Measurements from ENCODE around the gene URB1. TPM values are rescaled to one million over a fixed set of nuclear protein-coding genes. Genes with fewer than 3 reads are reported as not detected.

Gene URB1
- total and polyA plus RNA-seq, 2 experiments from 2014 or later, result 3.4 to 10.1 TPM

DNA sequence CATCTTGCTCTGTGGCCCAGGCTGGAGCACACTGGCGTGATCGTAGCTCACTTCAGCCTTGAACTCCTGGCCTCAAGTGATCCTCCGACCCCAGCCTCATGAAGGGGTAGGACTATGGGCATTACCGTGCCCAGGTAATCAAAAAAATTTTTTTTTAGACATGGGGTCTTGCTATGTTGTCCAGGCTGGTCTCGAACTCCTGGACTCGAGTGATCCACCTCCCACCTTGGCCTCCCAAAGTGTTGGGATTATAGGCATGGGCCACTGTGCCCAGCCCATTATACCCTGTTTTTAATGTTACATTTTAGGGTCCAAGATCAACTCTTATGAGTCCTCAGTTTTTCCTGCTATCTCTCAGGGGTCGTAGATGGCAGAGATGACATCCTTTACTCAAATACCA, 87.8 kb downstream of the URB1 start:
- Histone ChIP-seq H3K4me1 (ENCODE audit: insufficient read depth) (no peaks in the 10 kb centered on the region), H3K79me2 (no peaks in the 10 kb centered on the region)

DNA sequence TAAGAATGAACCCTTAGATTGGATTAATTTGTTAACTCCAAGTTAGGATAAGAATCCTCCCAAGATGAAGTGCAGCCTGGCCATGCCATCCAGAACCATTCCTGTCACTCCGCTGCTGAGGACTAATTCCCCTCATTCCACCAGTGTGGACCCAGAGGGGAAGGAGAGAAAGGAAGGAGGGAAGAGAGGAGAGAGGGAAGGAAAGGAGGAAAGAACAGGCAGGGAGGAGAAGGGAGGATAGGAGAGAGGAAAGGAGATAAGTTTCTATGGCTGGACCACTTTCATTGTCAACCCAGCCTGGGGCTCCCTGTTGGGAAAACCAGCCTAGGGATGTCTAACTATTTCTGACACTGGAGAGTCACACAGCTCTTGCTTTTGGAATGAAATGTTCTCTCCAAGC, 89.4 kb downstream of the URB1 start:
- no peaks in the 10 kb centered on the region for H3K79me2 ChIP-seq
- H3K27me3 ChIP-seq, result no peaks in the 10 kb centered on the region
- no peaks in the 10 kb centered on the region for H3K9me2 ChIP-seq (replicated peaks; ENCODE audit: insufficient read depth)
- H3K4me2 ChIP-seq, result no peak overlapping the region
- no peak for TF ChIP-seq EZH2phosphoT487 (IDR thresholded peaks at IDR 0.05; ENCODE audit: low read depth, severe bottlenecking, unreplicated experiment)
- TF ChIP-seq, protein P1, sequence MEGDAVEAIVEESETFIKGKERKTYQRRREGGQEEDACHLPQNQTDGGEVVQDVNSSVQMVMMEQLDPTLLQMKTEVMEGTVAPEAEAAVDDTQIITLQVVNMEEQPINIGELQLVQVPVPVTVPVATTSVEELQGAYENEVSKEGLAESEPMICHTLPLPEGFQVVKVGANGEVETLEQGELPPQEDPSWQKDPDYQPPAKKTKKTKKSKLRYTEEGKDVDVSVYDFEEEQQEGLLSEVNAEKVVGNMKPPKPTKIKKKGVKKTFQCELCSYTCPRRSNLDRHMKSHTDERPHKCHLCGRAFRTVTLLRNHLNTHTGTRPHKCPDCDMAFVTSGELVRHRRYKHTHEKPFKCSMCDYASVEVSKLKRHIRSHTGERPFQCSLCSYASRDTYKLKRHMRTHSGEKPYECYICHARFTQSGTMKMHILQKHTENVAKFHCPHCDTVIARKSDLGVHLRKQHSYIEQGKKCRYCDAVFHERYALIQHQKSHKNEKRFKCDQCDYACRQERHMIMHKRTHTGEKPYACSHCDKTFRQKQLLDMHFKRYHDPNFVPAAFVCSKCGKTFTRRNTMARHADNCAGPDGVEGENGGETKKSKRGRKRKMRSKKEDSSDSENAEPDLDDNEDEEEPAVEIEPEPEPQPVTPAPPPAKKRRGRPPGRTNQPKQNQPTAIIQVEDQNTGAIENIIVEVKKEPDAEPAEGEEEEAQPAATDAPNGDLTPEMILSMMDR (IDR thresholded peaks at IDR 0.05; ENCODE audit: poor library complexity), result no peak
- TF ChIP-seq EZH2 (IDR thresholded peaks at IDR 0.05; ENCODE audit: borderline replicate concordance), result no peak
- H3K9me3 ChIP-seq (ENCODE audit: low read depth), result no peaks in the 10 kb centered on the region
- no peaks in the 10 kb centered on the region for H3K36me3 ChIP-seq (replicated peaks; ENCODE audit: insufficient read depth, low read depth)
- no peak overlapping the region for H3K27ac ChIP-seq
- no peak overlapping the region for H3K4me3 ChIP-seq
- no peaks in the 10 kb centered on the region for H3K4me1 ChIP-seq (ENCODE audit: insufficient read depth)
- WGBS (ENCODE audit: low lambda C conversion rate, missing lambda C conversion rate), result 80% methylated on average over 1 of the region's 1 CpG
- no peak overlapping the region for H2AFZ ChIP-seq
- H4K20me1 ChIP-seq (ENCODE audit: insufficient read depth, poor library complexity, severe bottlenecking), result no peaks in the 10 kb centered on the region
- no peak for DNase-seq (ENCODE audit: low spot score)

More for the DNA sequence above, 87.8 kb downstream of the URB1 start:
- Histone ChIP-seq H3K9me2 (replicated peaks; ENCODE audit: insufficient read depth) (no peaks in the 10 kb centered on the region), H3K9me3 (ENCODE audit: low read depth) (no peaks in the 10 kb centered on the region), H3K4me2 (no peak overlapping the region), H3K27ac (no peak overlapping the region), H3K36me3 (replicated peaks; ENCODE audit: insufficient read depth, low read depth) (no peaks in the 10 kb centered on the region), H2AFZ (no peak overlapping the region), H3K4me3 (no peak overlapping the region), H3K27me3 (no peaks in the 10 kb centered on the region), H4K20me1 (ENCODE audit: insufficient read depth, poor library complexity, severe bottlenecking) (no peaks in the 10 kb centered on the region)
- TF ChIP-seq, protein P1 (IDR thresholded peaks at IDR 0.05; ENCODE audit: poor library complexity), result no peak
- TF ChIP-seq EZH2 (IDR thresholded peaks at IDR 0.05; ENCODE audit: borderline replicate concordance) (no peak), EZH2phosphoT487 (IDR thresholded peaks at IDR 0.05; ENCODE audit: low read depth, severe bottlenecking, unreplicated experiment) (no peak)
- DNase-seq (ENCODE audit: low spot score), result no peak
- WGBS (ENCODE audit: low lambda C conversion rate, missing lambda C conversion rate), result 98% methylated on average over 7 of the region's 7 CpGs

DNA sequence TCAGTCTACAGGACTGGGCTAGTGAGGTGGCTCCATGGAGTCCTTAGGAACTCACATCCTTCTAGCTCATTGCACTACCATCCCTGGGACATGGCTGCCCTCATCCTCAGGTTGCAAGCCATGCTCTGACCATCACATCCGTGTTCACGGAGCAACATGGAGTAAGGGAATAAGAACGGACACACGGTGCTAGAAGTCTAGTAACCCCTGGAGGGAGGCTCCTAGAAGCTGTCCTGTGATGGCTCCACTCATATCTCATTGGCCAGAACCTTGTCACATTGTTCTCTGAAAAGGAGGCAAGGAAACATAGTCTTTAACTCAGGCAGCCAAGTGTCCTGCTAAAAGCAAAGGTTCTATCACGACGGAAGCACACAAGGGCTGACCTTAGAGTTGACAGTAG, 90.3 kb downstream of the URB1 start:
- H3K9me3 ChIP-seq (ENCODE audit: low read depth), result no peaks in the 10 kb centered on the region
- no peaks in the 10 kb centered on the region for H3K36me3 ChIP-seq (replicated peaks; ENCODE audit: insufficient read depth, low read depth)
- H3K27me3 ChIP-seq, result no peaks in the 10 kb centered on the region
- H3K79me2 ChIP-seq, result no peaks in the 10 kb centered on the region
- WGBS (ENCODE audit: low lambda C conversion rate, missing lambda C conversion rate), result 95% methylated on average over 6 of the region's 6 CpGs
- no peaks in the 10 kb centered on the region for H3K4me1 ChIP-seq (ENCODE audit: insufficient read depth)
- DNase-seq (ENCODE audit: low spot score), result no peak
- H3K4me3 ChIP-seq, result no peak overlapping the region
- no peak overlapping the region for H3K4me2 ChIP-seq
- no peak overlapping the region for H3K27ac ChIP-seq
- H4K20me1 ChIP-seq (ENCODE audit: insufficient read depth, poor library complexity, severe bottlenecking), result no peaks in the 10 kb centered on the region
- TF ChIP-seq, protein P1 (IDR thresholded peaks at IDR 0.05; ENCODE audit: poor library complexity), result no peak
- no peak for TF ChIP-seq EZH2phosphoT487 (IDR thresholded peaks at IDR 0.05; ENCODE audit: low read depth, severe bottlenecking, unreplicated experiment)
- TF ChIP-seq EZH2 (IDR thresholded peaks at IDR 0.05; ENCODE audit: borderline replicate concordance), result no peak
- no peaks in the 10 kb centered on the region for H3K9me2 ChIP-seq (replicated peaks; ENCODE audit: insufficient read depth)
- H2AFZ ChIP-seq, result no peak overlapping the region

DNA sequence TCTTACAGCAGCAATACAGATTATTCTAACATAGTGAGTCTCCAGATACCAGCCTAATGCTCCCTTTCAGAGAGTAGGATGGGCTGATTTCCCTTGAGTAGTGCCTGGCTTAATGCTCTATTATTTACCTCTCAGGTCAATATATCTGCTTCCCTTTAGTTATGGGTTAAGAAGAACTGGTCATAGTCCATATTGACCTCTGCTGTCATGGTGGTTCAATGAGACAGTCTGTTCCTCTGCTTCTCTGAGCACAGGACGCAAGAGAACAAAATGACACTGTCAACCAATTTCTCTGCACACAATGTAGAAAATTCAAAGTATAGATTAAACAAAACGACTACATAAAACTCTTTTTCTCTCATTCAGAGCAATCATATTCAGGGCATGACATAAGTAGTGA, 91.2 kb downstream of the URB1 start:
- Histone ChIP-seq H3K9me2 (replicated peaks; ENCODE audit: insufficient read depth) (no peaks in the 10 kb centered on the region), H4K20me1 (ENCODE audit: insufficient read depth, poor library complexity, severe bottlenecking) (no peaks in the 10 kb centered on the region), H3K9me3 (ENCODE audit: low read depth) (no peaks in the 10 kb centered on the region), H3K79me2 (no peaks in the 10 kb centered on the region), H2AFZ (no peak overlapping the region), H3K36me3 (replicated peaks; ENCODE audit: insufficient read depth, low read depth) (no peaks in the 10 kb centered on the region), H3K4me2 (no peak overlapping the region), H3K4me1 (ENCODE audit: insufficient read depth) (no peaks in the 10 kb centered on the region), H3K27me3 (no peaks in the 10 kb centered on the region), H3K4me3 (no peak overlapping the region), H3K27ac (no peak overlapping the region)
- DNase-seq (ENCODE audit: low spot score), result no peak
- TF ChIP-seq, protein P1 (IDR thresholded peaks at IDR 0.05; ENCODE audit: poor library complexity), result no peak
- TF ChIP-seq EZH2phosphoT487 (IDR thresholded peaks at IDR 0.05; ENCODE audit: low read depth, severe bottlenecking, unreplicated experiment) (no peak), EZH2 (IDR thresholded peaks at IDR 0.05; ENCODE audit: borderline replicate concordance) (no peak)
- 90% methylated on average over 2 of the region's 2 CpGs for WGBS (ENCODE audit: low lambda C conversion rate, missing lambda C conversion rate)

Measured in hepatocyte (in vitro differentiated cells).